Activated CD4-positive, alpha-beta T cell treated with anti-CD3 and anti-CD28 coated beads, Interleukin-2, amount 10 ng/mL, durations not matched to agents 7 days and 5 days (primary cell): ENCODE measurements around the gene RAX2. TPM values are rescaled to one million over a fixed set of nuclear protein-coding genes. Genes with fewer than 3 reads are reported as not detected.
A peak's percentile ranks its signal among the peaks of the same experiment; 100 is the strongest.

Source experiments
- CTCF ChIA-PET: fragments of 350-600 bp; sonication (Branson Sonifier 250); formaldehyde crosslinking; loops from one replicate; lab custom pipeline; 2021; ENCODE audit warnings: antibody characterized with exemption; lab: Charles Lee
- POLR2A ChIA-PET: fragments of 350-600 bp; sonication (Branson Sonifier 250); formaldehyde crosslinking; loops from one replicate; lab custom pipeline; 2021; ENCODE audit warnings: antibody characterized with exemption; lab: Charles Lee
- DNase-seq: peaks from one replicate; pipeline ENCODE4 v3.0.0-alpha.2; 2020
- H3K27ac Mint-ChIP-seq: one replicate; pipeline ENCODE4 v1.8.0; 2021; ENCODE audit warnings: mild to moderate bottlenecking, moderate library complexity, mixed read lengths
- H3K27me3 Mint-ChIP-seq: one replicate; pipeline ENCODE4 v1.8.0; 2021; ENCODE audit warnings: mixed read lengths
- H3K36me3 Mint-ChIP-seq: one replicate; pipeline ENCODE4 v1.8.0; 2021; ENCODE audit warnings: low read depth, mixed read lengths
- H3K4me1 Mint-ChIP-seq: one replicate; pipeline ENCODE4 v1.8.0; 2021; ENCODE audit warnings: mixed read lengths
- H3K4me3 Mint-ChIP-seq: one replicate; pipeline ENCODE4 v1.8.0; 2021; ENCODE audit warnings: mild to moderate bottlenecking, moderate library complexity, mixed read lengths
- H3K9me3 Mint-ChIP-seq: one replicate; pipeline ENCODE4 v1.8.0; 2021; ENCODE audit warnings: mixed read lengths
- total RNA-seq, 2 experiments: library from RNA; stranded (reverse); gene quantifications; one replicate each; pipeline ENCODE4 v1.2.3, GENCODE V29; 2021

Gene RAX2
- total RNA-seq, 2 experiments from 2014 or later: not detected

GRCh38 chr19:3782903-3783302 lies 10.9 kb upstream of the RAX2 start:
- H3K36me3 Mint-ChIP-seq: peaks cover 25% of the 10 kb centered on the region
- no peak overlapping the region for H3K4me3 Mint-ChIP-seq
- peaks cover 21% of the 10 kb centered on the region for H3K4me1 Mint-ChIP-seq
- H3K27me3 Mint-ChIP-seq: peaks cover 2% of the 10 kb centered on the region
- POLR2A ChIA-PET: no interaction called here
- H3K27ac Mint-ChIP-seq: no peak overlapping the region
- peaks cover 19% of the 10 kb centered on the region for H3K9me3 Mint-ChIP-seq
- DNase-seq: no peak
- CTCF ChIA-PET: interaction anchor here (2.4 kb wide), 1 partner anchor 39 kb away, joined by 10 read pairs; no protein-coding TSS in a partner anchor

- Mint-ChIP-seq H3K9me3 (peaks cover 19% of the 10 kb centered on the region), H3K27me3 (peaks cover 2% of the 10 kb centered on the region), H3K4me3 (no peak overlapping the region), H3K4me1 (peaks cover 21% of the 10 kb centered on the region), H3K27ac (no peak overlapping the region), H3K36me3 (peaks cover 25% of the 10 kb centered on the region)
- ChIA-PET POLR2A (no interaction called here), CTCF (interaction anchor here (2.4 kb wide), 1 partner anchor 40 kb away, joined by 10 read pairs; no protein-coding TSS in a partner anchor)
- no peak for DNase-seq
Observed at GRCh38 chr19:3782330-3782729, 10.3 kb upstream of the RAX2 start.

GRCh38 chr19:3781603-3782002 lies 9.6 kb upstream of the RAX2 start:
- peaks cover 21% of the 10 kb centered on the region for H3K4me1 Mint-ChIP-seq
- CTCF ChIA-PET: interaction anchor here (0.6 to 0.8 kb wide), 2 partner anchors 13 to 108 kb away, joined by 3 to 4 read pairs; no protein-coding TSS in a partner anchor
- DNase-seq: no peak
- POLR2A ChIA-PET: no interaction called here
- peaks cover 1% of the 10 kb centered on the region for H3K27me3 Mint-ChIP-seq
- peaks cover 25% of the 10 kb centered on the region for H3K36me3 Mint-ChIP-seq
- peak overlapping the region; percentile 48 for H3K27ac Mint-ChIP-seq
- peaks cover 19% of the 10 kb centered on the region for H3K9me3 Mint-ChIP-seq
- H3K4me3 Mint-ChIP-seq: no peak overlapping the region

- DNase-seq: peak; percentile 29
- no peak overlapping the region for H3K4me3 Mint-ChIP-seq
- no peaks in the 10 kb centered on the region for H3K27me3 Mint-ChIP-seq
- POLR2A ChIA-PET: no interaction called here
- CTCF ChIA-PET: interaction anchor here (0.6 to 0.9 kb wide), 4 partner anchors 11 to 109 kb away, joined by 3 to 4 read pairs (median 3); no protein-coding TSS in a partner anchor
- peaks cover 19% of the 10 kb centered on the region for H3K9me3 Mint-ChIP-seq
- no peak overlapping the region for H3K27ac Mint-ChIP-seq
- H3K36me3 Mint-ChIP-seq: peaks cover 25% of the 10 kb centered on the region
- H3K4me1 Mint-ChIP-seq: peaks cover 21% of the 10 kb centered on the region
Observed at GRCh38 chr19:3780786-3781304, 8.8 kb upstream of the RAX2 start.

GRCh38 chr19:3778899-3779723 lies 7.1 kb upstream of the RAX2 start:
- no peaks in the 10 kb centered on the region for H3K27me3 Mint-ChIP-seq
- no peak overlapping the region for H3K27ac Mint-ChIP-seq
- ChIA-PET POLR2A (no interaction called here), CTCF (interaction anchor here (1.2 kb wide), 1 partner anchor 43 kb away, joined by 3 read pairs; no protein-coding TSS in a partner anchor)
- no peak for DNase-seq
- peaks cover 9% of the 10 kb centered on the region for H3K4me1 Mint-ChIP-seq
- no peak overlapping the region for H3K4me3 Mint-ChIP-seq
- H3K36me3 Mint-ChIP-seq: peaks cover 25% of the 10 kb centered on the region
- peaks cover 19% of the 10 kb centered on the region for H3K9me3 Mint-ChIP-seq

- CTCF ChIA-PET: no interaction called here
- peaks cover 19% of the 10 kb centered on the region for H3K9me3 Mint-ChIP-seq
- H3K27ac Mint-ChIP-seq: no peak overlapping the region
Observed at GRCh38 chr19:3778104-3778867, 6.3 kb upstream of the RAX2 start.

GRCh38 chr19:3776479-3777040 lies 4.5 kb upstream of the RAX2 start:
- Mint-ChIP-seq H3K36me3 (peaks cover 8% of the 10 kb centered on the region), H3K9me3 (peaks cover 8% of the 10 kb centered on the region), H3K4me3 (no peak overlapping the region), H3K4me1 (peaks cover 11% of the 10 kb centered on the region), H3K27me3 (no peaks in the 10 kb centered on the region), H3K27ac (no peak overlapping the region)
- DNase-seq: no peak
- CTCF ChIA-PET: interaction anchor here (0.6 kb wide), 1 partner anchor 14 kb away, joined by 3 read pairs; the partner anchor contains the start of gene MRPL54
- POLR2A ChIA-PET: no interaction called here

More at GRCh38 chr19:3778104-3778867, 6.3 kb upstream of the RAX2 start:
- no peaks in the 10 kb centered on the region for H3K27me3 Mint-ChIP-seq
- POLR2A ChIA-PET: interaction anchor here (0.6 kb wide), 1 partner anchor 35 kb away, joined by 3 read pairs; no protein-coding TSS in a partner anchor
- no peak for DNase-seq
- H3K36me3 Mint-ChIP-seq: peaks cover 22% of the 10 kb centered on the region
- H3K4me1 Mint-ChIP-seq: peaks cover 9% of the 10 kb centered on the region
- H3K4me3 Mint-ChIP-seq: no peak overlapping the region

GRCh38 chr19:3775831-3776230 lies 3.8 kb upstream of the RAX2 start:
- Mint-ChIP-seq H3K27me3 (no peaks in the 10 kb centered on the region), H3K4me1 (peaks cover 5% of the 10 kb centered on the region), H3K9me3 (peaks cover 1% of the 10 kb centered on the region), H3K27ac (no peak overlapping the region), H3K36me3 (peaks cover 1% of the 10 kb centered on the region), H3K4me3 (no peak overlapping the region)
- ChIA-PET CTCF (interaction anchor here (0.6 kb wide), 1 partner anchor 13 kb away, joined by 3 read pairs; the partner anchor contains the start of gene MRPL54), POLR2A (no interaction called here)
- no peak for DNase-seq

GRCh38 chr19:3775374-3775711 lies 3.3 kb upstream of the RAX2 start:
- CTCF ChIA-PET: interaction anchor here (1.0 kb wide), 1 partner anchor 47 kb away, joined by 3 read pairs; no protein-coding TSS in a partner anchor
- POLR2A ChIA-PET: no interaction called here
- no peak for DNase-seq
- Mint-ChIP-seq H3K9me3 (no peaks in the 10 kb centered on the region), H3K36me3 (no peaks in the 10 kb centered on the region), H3K27ac (no peak overlapping the region), H3K4me3 (no peak overlapping the region), H3K27me3 (no peaks in the 10 kb centered on the region), H3K4me1 (peaks cover 4% of the 10 kb centered on the region)

- Mint-ChIP-seq H3K27me3 (no peaks in the 10 kb centered on the region), H3K36me3 (no peaks in the 10 kb centered on the region), H3K4me3 (no peak overlapping the region), H3K27ac (no peak overlapping the region), H3K4me1 (peaks cover 4% of the 10 kb centered on the region), H3K9me3 (no peaks in the 10 kb centered on the region)
- no peak for DNase-seq
- ChIA-PET POLR2A (no interaction called here), CTCF (interaction anchor here (1.0 to 1.1 kb wide), 2 partner anchors 12 to 47 kb away, joined by 3 read pairs; partner anchors contain the start of gene MRPL54)
Observed at GRCh38 chr19:3774621-3775373, 2.8 kb upstream of the RAX2 start.

GRCh38 chr19:3773814-3774515 lies 1.9 kb upstream of the RAX2 start:
- H3K4me3 Mint-ChIP-seq: no peak overlapping the region
- DNase-seq: no peak
- H3K27me3 Mint-ChIP-seq: no peaks in the 10 kb centered on the region
- no peaks in the 10 kb centered on the region for H3K9me3 Mint-ChIP-seq
- H3K4me1 Mint-ChIP-seq: peaks cover 4% of the 10 kb centered on the region
- CTCF ChIA-PET: interaction anchor here (1.1 kb wide), 1 partner anchor 11 kb away, joined by 3 read pairs; the partner anchor contains the start of gene MRPL54
- peaks cover 2% of the 10 kb centered on the region for H3K36me3 Mint-ChIP-seq
- POLR2A ChIA-PET: no interaction called here
- no peak overlapping the region for H3K27ac Mint-ChIP-seq
